ENCODE measurements around the gene SUSD3.

The SUSD3 gene

GRCh38 chr9:93077811-93078210 lies 19.3 kb downstream of the SUSD3 start:
- DNase-seq: no peak

GRCh38 chr9:93079371-93079770 lies 20.9 kb downstream of the SUSD3 start:
- no peak for DNase-seq

GRCh38 chr9:93080406-93080805 lies 21.9 kb downstream of the SUSD3 start:
- no peak for DNase-seq

- no peak for DNase-seq
Observed at GRCh38 chr9:93081081-93081529, 22.6 kb downstream of the SUSD3 start.

GRCh38 chr9:93081931-93082330 lies 23.4 kb downstream of the SUSD3 start:
- DNase-seq: no peak

- DNase-seq: no peak
Observed at GRCh38 chr9:93082841-93083411, 24.4 kb downstream of the SUSD3 start.

- no peak for DNase-seq
Observed at GRCh38 chr9:93083592-93084470, 25.3 kb downstream of the SUSD3 start.

- DNase-seq: no peak
Observed at GRCh38 chr9:93084471-93084881, 26.0 kb downstream of the SUSD3 start.

GRCh38 chr9:93085676-93086075 lies 27.2 kb downstream of the SUSD3 start:
- DNase-seq: no peak

GRCh38 chr9:93086447-93087224 lies 28.1 kb downstream of the SUSD3 start:
- DNase-seq: no peak

GRCh38 chr9:93087971-93088655 lies 29.6 kb downstream of the SUSD3 start:
- no peak for DNase-seq

GRCh38 chr9:93088656-93089015 lies 30.1 kb downstream of the SUSD3 start:
- DNase-seq: no peak

GRCh38 chr9:93089024-93089423 lies 30.5 kb downstream of the SUSD3 start:
- no peak for DNase-seq

GRCh38 chr9:93089481-93089991 lies 31.0 kb downstream of the SUSD3 start:
- DNase-seq: no peak

GRCh38 chr9:93090091-93090655 lies 31.7 kb downstream of the SUSD3 start:
- no peak for DNase-seq

GRCh38 chr9:93091056-93091452 lies 32.6 kb downstream of the SUSD3 start:
- DNase-seq: no peak

GRCh38 chr9:93091453-93092081 lies 33.1 kb downstream of the SUSD3 start:
- DNase-seq: peak; percentile 41

- no peak for DNase-seq
Observed at GRCh38 chr9:93092251-93092991, 33.9 kb downstream of the SUSD3 start.

GRCh38 chr9:93093127-93093876 lies 34.8 kb downstream of the SUSD3 start:
- peak; percentile 63 for DNase-seq

GRCh38 chr9:93093877-93094657 lies 35.6 kb downstream of the SUSD3 start:
- no peak for DNase-seq
